GM19239 (cell line): ENCODE results near the gene RFPL1.
A peak's percentile ranks its signal among the peaks of the same experiment; 100 is the strongest.
"Not testable (repeated sequence)": the region's sequence is repeated elsewhere in the genome, so short reads cannot be mapped to it uniquely, and the experiment has no call there.

Experiments used
- DNase-seq: peaks from one replicate; pipeline ENCODE4 v3.0.0; 2011; ENCODE audit warnings: low spot score; ENCODE audit not compliant: insufficient read length
- FAIRE-seq: peaks from 2 replicates; lab custom pipeline; 2011; peaks lifted over from hg19 to GRCh38; lab: Jason Lieb, UNC

Gene RFPL1

DNA sequence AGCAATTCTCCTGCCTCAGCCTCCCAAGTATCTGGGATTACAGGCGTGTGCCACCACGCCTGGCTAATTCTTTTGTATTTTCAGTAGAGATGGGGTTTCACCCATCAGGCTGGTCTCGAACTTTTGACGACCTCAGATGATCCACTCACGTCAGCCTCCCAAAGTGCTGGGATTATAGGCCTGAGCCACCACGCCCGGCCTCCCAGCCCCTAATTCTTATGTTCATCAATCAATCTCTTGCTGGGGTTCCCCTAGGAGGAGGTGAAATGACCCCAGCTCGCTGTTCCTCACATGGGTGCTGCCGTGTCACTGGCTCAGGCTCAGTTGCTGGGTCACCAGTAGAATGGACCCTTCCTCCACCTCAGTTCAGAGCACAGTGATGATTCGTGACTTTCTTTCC lies at the start of gene RFPL1:
RFPL1 (plus strand) TSS at position 301 of the 400 bp plus-strand sequence.
- not testable (repeated sequence) for DNase-seq, FAIRE-seq

DNA sequence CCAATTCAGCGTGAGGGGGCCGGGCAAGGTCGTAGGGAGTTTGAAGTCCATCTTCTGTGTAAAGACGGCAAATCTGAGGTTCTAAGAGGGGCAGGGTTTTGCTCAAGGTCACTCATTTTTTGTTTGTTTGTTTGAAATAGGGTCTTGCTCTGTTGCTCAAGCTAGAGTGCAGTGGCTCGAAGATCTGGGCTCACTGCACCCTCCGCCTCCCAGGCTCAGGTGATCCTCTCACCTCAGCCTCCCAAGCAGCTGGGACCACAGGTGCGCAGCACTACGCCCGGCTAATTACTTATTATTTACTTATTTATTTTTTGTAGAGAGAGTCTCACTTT lies 49.7 kb upstream of the RFPL1 start:
- FAIRE-seq (no peak), DNase-seq (no peak)

DNA sequence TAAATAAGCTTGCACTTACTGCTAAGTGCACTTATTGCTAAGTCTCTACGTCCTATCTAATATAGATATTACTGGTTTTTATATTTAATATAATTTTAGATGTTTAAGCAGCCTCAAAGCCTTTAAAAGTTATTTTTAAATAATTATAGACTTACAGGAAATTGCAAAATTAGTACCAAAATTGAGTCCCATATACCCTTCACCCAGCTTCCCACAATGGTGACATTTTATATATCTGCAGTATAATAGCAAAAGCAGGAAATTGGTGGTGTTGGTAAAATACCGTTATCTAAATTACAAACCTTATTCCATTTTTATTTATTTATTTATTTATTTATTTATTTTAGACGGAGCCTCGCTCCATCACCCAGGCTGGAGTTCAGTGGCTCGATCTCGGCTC lies 48.1 kb upstream of the RFPL1 start:
- FAIRE-seq (no peak), DNase-seq (no peak)

DNA sequence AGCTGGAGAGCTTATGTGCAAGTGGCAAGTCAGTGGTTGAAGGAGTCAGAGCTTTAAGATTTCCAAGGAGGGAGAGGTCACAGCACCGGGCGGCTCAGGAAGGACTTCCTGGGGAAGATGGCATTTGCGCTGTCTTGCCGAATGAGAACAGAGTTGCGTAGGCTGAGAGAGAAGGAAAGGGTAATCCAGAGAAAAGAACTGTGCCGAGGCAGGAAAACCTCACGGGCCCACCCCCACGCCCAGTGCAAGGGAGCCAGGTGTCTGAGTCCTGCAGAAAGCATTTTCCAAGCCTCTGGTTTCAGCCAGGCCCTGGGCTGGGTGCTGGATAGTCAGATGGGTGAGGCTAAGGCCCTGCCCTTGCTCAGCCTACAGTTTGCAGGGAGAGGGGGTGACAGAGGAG lies 46.8 kb upstream of the RFPL1 start:
- DNase-seq (no peak), FAIRE-seq (no peak)

- FAIRE-seq (no peak), DNase-seq (no peak)
These were observed 45.3 kb upstream of the RFPL1 start for GRCh38 chr22:29393019-29393608.

GRCh38 chr22:29394931-29395581 lies 43.3 kb upstream of the RFPL1 start:
- peak; percentile 53 for DNase-seq
- peak; percentile 98 for FAIRE-seq

- no peak for FAIRE-seq
- DNase-seq, result no peak
These were observed 42.3 kb upstream of the RFPL1 start for GRCh38 chr22:29396126-29396525.

GRCh38 chr22:29397791-29398190 lies 40.6 kb upstream of the RFPL1 start:
- DNase-seq, result no peak
- FAIRE-seq, result no peak

DNA sequence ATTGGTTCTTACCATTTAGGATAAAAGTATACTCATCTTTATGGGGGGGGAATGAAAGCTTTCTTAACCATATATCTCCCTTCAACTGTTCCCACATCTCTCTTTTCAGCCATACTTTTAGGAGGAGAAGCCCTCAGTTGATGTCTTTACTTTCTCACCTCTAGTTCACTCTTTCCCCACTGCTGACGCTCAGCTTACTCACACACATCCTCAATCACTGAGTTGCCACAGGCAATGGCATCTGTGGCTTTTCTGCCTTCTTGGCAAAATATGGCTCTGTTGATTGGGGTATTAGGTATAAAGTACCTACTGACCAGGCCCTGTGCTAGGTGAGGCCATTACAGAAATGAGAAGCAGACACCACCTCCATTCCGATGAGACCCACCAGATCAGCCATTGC lies 37.8 kb upstream of the RFPL1 start:
- DNase-seq, result no peak
- no peak for FAIRE-seq

- FAIRE-seq, DNase-seq: not testable (repeated sequence)
These were observed 36.8 kb upstream of the RFPL1 start for GRCh38 chr22:29401538-29401937.

DNA sequence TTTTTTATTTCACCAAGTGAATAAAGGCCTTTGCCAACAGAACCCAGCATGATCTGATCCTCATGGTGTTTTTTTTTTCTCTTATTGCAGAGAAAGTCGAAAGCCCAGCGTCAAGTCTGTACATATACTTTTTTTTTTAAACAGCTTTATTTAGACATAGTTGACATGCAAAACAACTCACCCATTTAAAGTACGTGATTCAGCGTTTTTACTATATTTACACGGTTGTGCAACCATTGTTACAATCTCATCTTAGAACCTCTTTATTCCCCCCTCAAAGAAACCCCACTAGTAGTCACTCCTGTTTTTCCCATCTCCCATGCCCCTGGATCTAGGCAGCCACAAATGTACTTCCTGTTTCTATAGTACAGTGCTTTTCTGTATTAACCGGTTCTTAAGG lies 29.4 kb upstream of the RFPL1 start:
- no peak for FAIRE-seq
- DNase-seq, result no peak

DNA sequence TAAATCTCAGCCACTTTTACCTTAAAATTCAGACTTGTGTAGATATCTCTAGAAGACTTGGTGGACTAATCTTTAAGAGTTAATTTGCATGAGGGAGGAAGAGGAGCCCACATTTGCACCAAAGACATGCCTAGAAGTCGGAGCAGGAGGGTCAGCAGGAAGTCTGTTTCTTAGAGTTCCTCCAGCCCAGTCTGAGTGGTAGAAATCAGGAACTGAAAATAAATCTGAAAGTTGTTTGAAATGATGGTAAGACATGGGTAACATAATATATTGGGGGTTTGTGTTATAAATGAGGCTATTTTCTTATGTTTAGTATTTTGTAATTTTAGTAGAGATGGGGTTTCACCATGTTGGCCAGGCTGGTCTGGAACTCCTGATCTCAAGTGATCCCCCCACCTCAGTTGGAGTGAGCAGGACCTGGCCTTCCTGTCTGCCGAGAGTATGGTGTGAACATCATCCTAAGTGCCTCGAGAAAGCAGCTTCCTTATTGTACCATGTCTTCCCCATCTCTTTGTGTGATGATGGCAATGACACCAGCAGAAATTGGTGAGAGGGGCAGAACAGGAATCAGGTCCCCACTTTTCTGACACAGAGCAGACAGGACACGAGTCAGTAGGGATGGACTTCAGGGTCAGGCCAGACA lies 26.7 kb upstream of the RFPL1 start:
- DNase-seq, result not testable (repeated sequence)
- peak; percentile 87 for FAIRE-seq

- peak; percentile 59 for FAIRE-seq
- not testable (repeated sequence) for DNase-seq
These were observed 25.6 kb upstream of the RFPL1 start for GRCh38 chr22:29412772-29413171.

DNA sequence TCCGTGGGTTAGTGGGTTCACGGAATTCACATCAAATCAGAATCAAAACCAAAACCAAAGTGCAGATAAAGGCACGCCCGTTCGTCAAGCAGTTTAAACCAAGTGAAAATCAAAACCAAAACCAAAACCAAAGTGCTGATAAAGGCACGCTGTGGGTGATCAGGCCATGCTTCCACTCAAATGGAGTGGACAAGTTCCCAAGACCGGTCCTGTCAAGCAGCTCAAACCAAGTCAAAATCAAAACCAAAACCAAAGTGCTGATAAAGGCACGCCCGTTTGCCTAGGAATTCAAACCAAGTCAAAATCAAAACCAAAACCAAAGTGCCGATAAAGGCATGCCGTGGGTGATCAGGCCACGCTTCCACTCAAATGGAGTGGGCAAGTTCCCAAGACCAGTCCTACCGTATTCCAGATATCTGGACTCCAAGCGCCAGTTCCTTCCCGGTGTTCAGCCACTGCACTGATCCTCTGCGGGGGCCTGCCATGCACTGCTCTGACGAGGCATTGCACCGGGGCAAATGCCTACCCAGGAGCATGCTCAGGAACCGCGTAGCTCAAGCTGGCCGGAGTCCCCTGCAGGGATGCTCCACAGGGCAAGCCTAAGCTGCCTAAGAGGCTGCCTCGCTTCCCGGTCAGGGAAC lies 23.3 kb upstream of the RFPL1 start:
- DNase-seq, result not testable (repeated sequence)
- FAIRE-seq, result peak; percentile 99

DNA sequence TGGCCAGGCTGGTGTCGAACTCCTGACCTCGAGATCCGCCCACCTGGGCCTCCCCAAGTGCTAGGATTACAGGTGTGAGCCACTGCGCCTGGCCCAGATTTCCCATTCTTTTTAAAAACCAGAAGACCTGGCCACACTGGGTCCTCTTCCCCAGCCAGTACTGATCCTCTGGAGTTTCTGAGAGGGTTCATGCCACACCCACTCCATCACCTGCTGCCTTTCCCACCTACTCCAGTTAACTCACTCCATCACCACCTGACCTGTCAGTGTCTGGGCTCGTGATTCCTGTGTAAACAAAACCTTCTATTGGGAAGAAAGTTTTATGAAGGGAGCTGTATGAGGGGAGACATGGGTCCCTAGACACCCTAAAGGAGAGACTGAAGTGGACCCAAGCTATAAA lies 19.7 kb upstream of the RFPL1 start:
- FAIRE-seq, DNase-seq: not testable (repeated sequence)

GRCh38 chr22:29426476-29426875 lies 11.9 kb upstream of the RFPL1 start:
- FAIRE-seq (no peak), DNase-seq (no peak)

- no peak for FAIRE-seq
- no peak for DNase-seq
These were observed 11.1 kb upstream of the RFPL1 start for GRCh38 chr22:29427176-29427760.

DNA sequence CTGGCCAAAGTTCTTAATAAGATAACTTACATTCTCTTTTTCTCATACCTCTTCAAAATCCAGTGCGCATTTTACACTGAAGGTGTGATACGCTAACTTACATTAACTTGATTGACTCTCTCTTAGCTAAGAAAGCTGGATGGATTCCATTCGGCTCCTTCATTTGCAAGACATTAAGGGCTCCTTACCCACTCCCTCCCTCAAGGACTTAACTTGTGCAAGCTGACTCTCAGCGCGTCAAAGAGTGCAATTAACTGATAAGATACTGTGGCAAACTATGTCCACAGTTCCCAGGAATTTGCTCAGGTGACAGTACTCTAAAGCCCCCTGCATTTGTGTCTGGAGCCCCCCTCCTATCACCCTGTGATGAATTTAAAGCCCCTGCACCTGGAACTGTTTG lies 6.4 kb upstream of the RFPL1 start:
- DNase-seq, result no peak
- no peak for FAIRE-seq

DNA sequence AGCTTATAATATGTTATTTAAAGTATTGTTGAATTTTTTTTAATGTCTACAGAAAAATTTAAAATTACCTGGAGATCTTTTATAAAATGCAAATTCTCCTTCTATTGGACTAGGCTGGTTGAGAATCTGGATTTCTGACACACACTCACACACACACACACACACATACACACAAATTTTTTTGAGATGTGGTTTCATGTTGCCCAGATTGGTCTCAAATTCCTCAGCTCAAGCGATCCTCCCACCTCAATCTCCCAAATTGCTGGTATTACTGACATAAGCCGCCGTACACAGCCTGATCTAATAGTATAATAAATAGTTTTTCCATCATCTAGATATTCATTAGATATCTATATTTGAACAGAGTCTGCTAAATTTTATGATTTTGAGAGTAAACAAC lies 4.5 kb upstream of the RFPL1 start:
- no peak for FAIRE-seq
- no peak for DNase-seq

GRCh38 chr22:29434288-29434687 lies 4.1 kb upstream of the RFPL1 start:
- no peak for FAIRE-seq
- no peak for DNase-seq
